Liver (tissue), 9 donors: ENCODE measurements around the gene UGT1A7. TPM values are rescaled to one million over a fixed set of nuclear protein-coding genes. Genes with fewer than 3 reads are reported as not detected.
A peak's percentile ranks its signal among the peaks of the same experiment; 100 is the strongest.

Experiments
- DNase-seq: peaks from one replicate; pipeline ENCODE4 v3.0.0-alpha.2; 2017; ENCODE audit warnings: low spot score
- H3K27ac ChIP-seq, 2 donors: one replicate each; pipeline ENCODE4 v1.7.0; 2013; ENCODE audit warnings: inconsistent platforms in 2 of 2, low read length in 2 of 2, control low read depth in 1 of 2, low read depth in 1 of 2, mild to moderate bottlenecking in 1 of 2
- H3K27me3 ChIP-seq, 4 donors: one replicate each; pipeline versions ENCODE4 v1.6.1 to v1.7.0; 2013; ENCODE audit warnings: low read length in 3 of 4, inconsistent platforms in 1 of 4, mild to moderate bottlenecking in 1 of 4, moderate library complexity in 1 of 4; ENCODE audit not compliant: control insufficient read depth in 4 of 4, insufficient read depth in 4 of 4
- H3K36me3 ChIP-seq, 4 donors: one replicate each; pipeline versions ENCODE4 v1.6.1 to v1.7.0; 2013; ENCODE audit warnings: low read length in 3 of 4, mild to moderate bottlenecking in 3 of 4, low read depth in 1 of 4, moderate library complexity in 1 of 4; ENCODE audit not compliant: control insufficient read depth in 4 of 4, insufficient read depth in 3 of 4
- H3K4me1 ChIP-seq, 4 donors: one replicate each; pipeline versions ENCODE4 v1.6.1 to v1.7.0; 2013; ENCODE audit warnings: low read length in 3 of 4, mild to moderate bottlenecking in 3 of 4, moderate library complexity in 1 of 4; ENCODE audit not compliant: control insufficient read depth in 4 of 4, insufficient read depth in 4 of 4
- H3K4me3 ChIP-seq, 3 donors: one replicate each; pipeline versions ENCODE4 v1.6.1 to v1.7.0; 2013; ENCODE audit warnings: low read length in 3 of 3, control low read depth in 1 of 3, low read depth in 1 of 3, mild to moderate bottlenecking in 1 of 3
- H3K9ac ChIP-seq, 2 donors: one replicate each; pipeline ENCODE4 v1.7.0; 2013; ENCODE audit warnings: low read length in 2 of 2, mild to moderate bottlenecking in 2 of 2, moderate library complexity in 2 of 2, control low read depth in 1 of 2, low read depth in 1 of 2
- H3K9me3 ChIP-seq, 4 donors: one replicate each; pipeline versions ENCODE4 v1.6.1 to v1.7.0; 2013; ENCODE audit warnings: low read length in 3 of 4; ENCODE audit not compliant: control insufficient read depth in 4 of 4
- EGR1 ChIP-seq, 2 donors: IDR thresholded peaks; 2 replicates each; pipeline ENCODE4 v1.6.1; 2016 to 2018; ENCODE audit warnings: antibody characterized with exemption in 2 of 2, low read depth in 2 of 2
- FOXA1 ChIP-seq: IDR thresholded peaks from 2 replicates; pipeline ENCODE4 v1.6.1; 2016; ENCODE audit warnings: antibody characterized with exemption
- FOXA2 ChIP-seq: IDR thresholded peaks from 2 replicates; pipeline ENCODE4 v1.6.1; 2016; ENCODE audit warnings: antibody characterized with exemption
- GABPA ChIP-seq, 2 donors: IDR thresholded peaks in 1 of 2; conservative IDR thresholded peaks in 1 of 2; 2 replicates each; pipeline ENCODE4 v1.6.1; 2016; ENCODE audit warnings: antibody characterized with exemption in 2 of 2, mild to moderate bottlenecking in 1 of 2, moderate library complexity in 1 of 2
- HNF4A ChIP-seq, 2 donors: conservative IDR thresholded peaks; 2 replicates each; pipeline ENCODE4 v1.6.1; 2016; ENCODE audit warnings: antibody characterized with exemption in 2 of 2, mild to moderate bottlenecking in 2 of 2
- HNF4G ChIP-seq: IDR thresholded peaks from 2 replicates; pipeline ENCODE4 v1.6.1; 2016; ENCODE audit warnings: antibody characterized with exemption
- JUND ChIP-seq, 2 donors: IDR thresholded peaks; 2 replicates each; pipeline ENCODE4 v1.6.1; 2016; ENCODE audit warnings: antibody characterized with exemption in 2 of 2
- NR2F2 ChIP-seq: IDR thresholded peaks from 2 replicates; pipeline ENCODE4 v1.6.1; 2016; ENCODE audit warnings: antibody characterized with exemption
- RAD21 ChIP-seq, 2 donors: IDR thresholded peaks; 2 replicates each; pipeline ENCODE4 v1.6.1; 2016; ENCODE audit warnings: antibody characterized with exemption in 2 of 2, mild to moderate bottlenecking in 2 of 2
- RXRA ChIP-seq, 2 donors: IDR thresholded peaks; 2 replicates each; pipeline ENCODE4 v1.6.1; 2017 to 2018; ENCODE audit warnings: antibody characterized with exemption in 2 of 2, mild to moderate bottlenecking in 1 of 2
- SP1 ChIP-seq: IDR thresholded peaks from 2 replicates; pipeline ENCODE4 v1.6.1; 2018; ENCODE audit warnings: antibody characterized with exemption, mild to moderate bottlenecking
- YY1 ChIP-seq: IDR thresholded peaks from 2 replicates; pipeline ENCODE4 v1.6.1; 2016; ENCODE audit warnings: antibody characterized with exemption, mild to moderate bottlenecking
- WGBS: extraction: QIAGEN DNeasy Blood & Tissue Kit; methylation state at CpG from one replicate; pipeline ENCODE4 v1.1.7; 2013; 5-methylcytosine and 5-hydroxymethylcytosine counted together
- polyA plus RNA-seq, 2 donors: library from polyadenylated mRNA; stranded (reverse) in 1 of 2; unstranded in 1 of 2; fragments of 200-250 nt in 1 of 2; fragments of >200 nt in 1 of 2; fragmentation: Nextera tagmentation in 1 of 2; extraction: Ambion mirVana in 1 of 2; gene quantifications; one replicate each; pipeline versions ENCODE4 v1.2.1 to v1.2.3, GENCODE V29; 2013 to 2015
- total RNA-seq, 2 donors: library from RNA; depleted of rRNA; stranded (reverse); fragments of >200 nt; gene quantifications; one replicate each; pipeline ENCODE4 v1.2.3, GENCODE V29; 2014
- TF ChIP-seq, protein P1 (sequence below): IDR thresholded peaks from 2 replicates; pipeline ENCODE4 v1.6.1; 2016; ENCODE audit warnings: antibody characterized with exemption
- TF ChIP-seq, protein P2 (sequence below): IDR thresholded peaks from 2 replicates; pipeline ENCODE4 v1.6.1; 2016; ENCODE audit warnings: antibody characterized with exemption
- TF ChIP-seq, protein P3 (sequence below): IDR thresholded peaks from 2 replicates; pipeline ENCODE4 v1.6.1; 2016; ENCODE audit warnings: antibody characterized with exemption, mild to moderate bottlenecking
- TF ChIP-seq, protein P4 (sequence below): IDR thresholded peaks from 2 replicates; pipeline ENCODE4 v1.6.1; 2016; ENCODE audit warnings: antibody characterized with exemption
- donor health status: healthy.
- donor health status: healthy.
- donor health status: healthy.
- donor health status: healthy.
- donor health status: healthy.

The UGT1A7 gene
- total and polyA plus RNA-seq, 4 donors, result 0.02 to 2.2 (median 0.38) TPM; not detected in 1

DNA sequence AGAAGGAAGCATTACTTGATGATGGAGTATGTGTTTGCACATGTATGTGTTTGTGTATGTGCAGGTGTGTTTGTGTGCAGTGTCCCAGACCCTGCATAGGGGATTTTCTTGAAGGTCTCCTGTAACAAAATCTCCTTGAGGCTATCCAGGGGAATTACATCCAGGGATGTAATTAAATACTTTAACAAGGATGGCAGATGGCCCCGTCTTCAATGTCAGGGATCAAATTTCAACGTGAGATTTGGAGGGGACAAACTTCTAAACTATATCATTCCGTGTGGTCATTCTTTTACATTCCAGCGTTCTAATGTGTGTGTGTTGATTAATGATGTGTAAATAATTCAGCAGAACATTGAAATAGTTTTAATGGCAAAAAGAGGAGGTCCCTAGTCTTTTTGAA is 6.7 kb upstream of the UGT1A7 start:
- Histone ChIP-seq H3K9me3 (no peaks in the 10 kb centered on the region), H3K9ac (peak overlapping the region in 1 of 2 donors; percentile 28), H3K27ac (no peak overlapping the region), H3K36me3 (no peaks in the 10 kb centered on the region), H3K4me1 (peaks cover 4 to 36% (median 22%) of the 10 kb centered on the region in 4 donors), H3K4me3 (peak overlapping the region in 2 of 3 donors; percentile 5 to 50), H3K27me3 (no peaks in the 10 kb centered on the region)
- DNase-seq, result no peak
- WGBS, result 64% methylated on average over 4 of the region's 4 CpGs
- TF ChIP-seq, protein P1, sequence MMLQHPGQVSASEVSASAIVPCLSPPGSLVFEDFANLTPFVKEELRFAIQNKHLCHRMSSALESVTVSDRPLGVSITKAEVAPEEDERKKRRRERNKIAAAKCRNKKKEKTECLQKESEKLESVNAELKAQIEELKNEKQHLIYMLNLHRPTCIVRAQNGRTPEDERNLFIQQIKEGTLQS, result no peak
- TF ChIP-seq YY1 (no peak), GABPA (IDR thresholded peaks at IDR 0.05 in 1 of 2, conservative IDR thresholded peaks at IDR 0.05 in 1 of 2) (no peak), EGR1 (IDR thresholded peaks at IDR 0.05; ENCODE audit: low read depth in 2 of 2) (no peak), SP1 (no peak), NR2F2 (no peak), RXRA (IDR thresholded peaks at IDR 0.05) (no peak), FOXA2 (no peak), JUND (IDR thresholded peaks at IDR 0.05) (no peak)

DNA sequence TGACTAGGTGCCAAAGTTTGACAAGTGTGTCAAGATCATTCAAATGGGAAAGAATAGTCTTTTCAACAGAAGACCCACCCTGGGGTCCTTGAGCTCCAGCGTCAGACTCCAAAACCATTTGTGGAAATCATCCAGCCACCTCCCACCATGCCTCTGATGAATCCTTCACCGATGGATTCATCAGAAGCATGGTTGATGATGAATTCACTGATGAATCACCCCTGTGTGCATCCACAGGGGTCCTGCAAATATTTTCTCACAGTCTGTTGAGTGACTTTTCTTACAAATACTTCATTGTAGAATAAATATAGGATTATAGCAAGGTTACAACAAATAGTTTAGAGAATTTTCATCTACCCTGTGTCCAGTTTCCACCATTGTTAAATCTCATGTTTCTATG is 5.7 kb upstream of the UGT1A7 start:
- TF ChIP-seq, protein P2, sequence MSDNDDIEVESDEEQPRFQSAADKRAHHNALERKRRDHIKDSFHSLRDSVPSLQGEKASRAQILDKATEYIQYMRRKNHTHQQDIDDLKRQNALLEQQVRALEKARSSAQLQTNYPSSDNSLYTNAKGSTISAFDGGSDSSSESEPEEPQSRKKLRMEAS, result no peak
- TF ChIP-seq, protein P3, sequence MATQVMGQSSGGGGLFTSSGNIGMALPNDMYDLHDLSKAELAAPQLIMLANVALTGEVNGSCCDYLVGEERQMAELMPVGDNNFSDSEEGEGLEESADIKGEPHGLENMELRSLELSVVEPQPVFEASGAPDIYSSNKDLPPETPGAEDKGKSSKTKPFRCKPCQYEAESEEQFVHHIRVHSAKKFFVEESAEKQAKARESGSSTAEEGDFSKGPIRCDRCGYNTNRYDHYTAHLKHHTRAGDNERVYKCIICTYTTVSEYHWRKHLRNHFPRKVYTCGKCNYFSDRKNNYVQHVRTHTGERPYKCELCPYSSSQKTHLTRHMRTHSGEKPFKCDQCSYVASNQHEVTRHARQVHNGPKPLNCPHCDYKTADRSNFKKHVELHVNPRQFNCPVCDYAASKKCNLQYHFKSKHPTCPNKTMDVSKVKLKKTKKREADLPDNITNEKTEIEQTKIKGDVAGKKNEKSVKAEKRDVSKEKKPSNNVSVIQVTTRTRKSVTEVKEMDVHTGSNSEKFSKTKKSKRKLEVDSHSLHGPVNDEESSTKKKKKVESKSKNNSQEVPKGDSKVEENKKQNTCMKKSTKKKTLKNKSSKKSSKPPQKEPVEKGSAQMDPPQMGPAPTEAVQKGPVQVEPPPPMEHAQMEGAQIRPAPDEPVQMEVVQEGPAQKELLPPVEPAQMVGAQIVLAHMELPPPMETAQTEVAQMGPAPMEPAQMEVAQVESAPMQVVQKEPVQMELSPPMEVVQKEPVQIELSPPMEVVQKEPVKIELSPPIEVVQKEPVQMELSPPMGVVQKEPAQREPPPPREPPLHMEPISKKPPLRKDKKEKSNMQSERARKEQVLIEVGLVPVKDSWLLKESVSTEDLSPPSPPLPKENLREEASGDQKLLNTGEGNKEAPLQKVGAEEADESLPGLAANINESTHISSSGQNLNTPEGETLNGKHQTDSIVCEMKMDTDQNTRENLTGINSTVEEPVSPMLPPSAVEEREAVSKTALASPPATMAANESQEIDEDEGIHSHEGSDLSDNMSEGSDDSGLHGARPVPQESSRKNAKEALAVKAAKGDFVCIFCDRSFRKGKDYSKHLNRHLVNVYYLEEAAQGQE, result no peak
- no peak for TF ChIP-seq NR2F2
- TF ChIP-seq RXRA (IDR thresholded peaks at IDR 0.05), result no peak
- no peak for TF ChIP-seq HNF4G
- 83% methylated on average over 2 of the region's 2 CpGs for WGBS
- no peaks in the 10 kb centered on the region for H3K27me3 ChIP-seq
- H3K4me1 ChIP-seq, result peaks cover 4 to 27% (median 20%) of the 10 kb centered on the region in 4 donors
- no peak overlapping the region for H3K27ac ChIP-seq
- H3K9ac ChIP-seq, result no peak overlapping the region
- H3K9me3 ChIP-seq, result no peaks in the 10 kb centered on the region
- no peak overlapping the region for H3K4me3 ChIP-seq
- no peaks in the 10 kb centered on the region for H3K36me3 ChIP-seq
- no peak for DNase-seq

DNA sequence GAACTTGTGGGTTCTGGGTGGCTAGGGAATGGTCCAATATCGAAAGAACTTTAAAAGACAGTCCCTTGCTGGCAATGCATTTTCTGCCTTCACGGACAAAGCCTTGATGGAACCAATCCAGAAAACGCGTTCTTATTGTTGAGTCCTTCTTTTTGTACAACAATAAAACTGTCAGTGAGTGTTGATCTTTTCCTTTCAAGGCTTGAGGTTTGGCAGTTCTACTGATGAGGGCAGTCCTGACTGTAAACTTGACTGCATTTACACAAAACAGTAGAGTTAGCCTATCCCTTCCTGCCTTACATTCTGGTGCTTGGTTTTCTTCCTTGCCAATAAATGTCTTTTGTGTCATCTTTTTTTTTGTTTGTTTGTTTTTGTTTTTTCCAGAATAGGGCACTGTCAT is 2.5 kb upstream of the UGT1A7 start:
- Histone ChIP-seq H3K36me3 (no peaks in the 10 kb centered on the region), H3K9me3 (no peaks in the 10 kb centered on the region), H3K27me3 (no peaks in the 10 kb centered on the region), H3K4me1 (peaks cover 5 to 23% (median 10%) of the 10 kb centered on the region in 4 donors), H3K27ac (no peak overlapping the region), H3K9ac (no peak overlapping the region), H3K4me3 (no peak overlapping the region)
- WGBS, result 84% methylated on average over 4 of the region's 4 CpGs
- no peak for DNase-seq
- TF ChIP-seq RXRA (IDR thresholded peaks at IDR 0.05) (no peak), HNF4G (no peak), HNF4A (conservative IDR thresholded peaks at IDR 0.05) (no peak), RAD21 (IDR thresholded peaks at IDR 0.05) (no peak), JUND (IDR thresholded peaks at IDR 0.05) (no peak), YY1 (no peak), FOXA1 (no peak)
- TF ChIP-seq, protein P3, result no peak
- TF ChIP-seq, protein P4, sequence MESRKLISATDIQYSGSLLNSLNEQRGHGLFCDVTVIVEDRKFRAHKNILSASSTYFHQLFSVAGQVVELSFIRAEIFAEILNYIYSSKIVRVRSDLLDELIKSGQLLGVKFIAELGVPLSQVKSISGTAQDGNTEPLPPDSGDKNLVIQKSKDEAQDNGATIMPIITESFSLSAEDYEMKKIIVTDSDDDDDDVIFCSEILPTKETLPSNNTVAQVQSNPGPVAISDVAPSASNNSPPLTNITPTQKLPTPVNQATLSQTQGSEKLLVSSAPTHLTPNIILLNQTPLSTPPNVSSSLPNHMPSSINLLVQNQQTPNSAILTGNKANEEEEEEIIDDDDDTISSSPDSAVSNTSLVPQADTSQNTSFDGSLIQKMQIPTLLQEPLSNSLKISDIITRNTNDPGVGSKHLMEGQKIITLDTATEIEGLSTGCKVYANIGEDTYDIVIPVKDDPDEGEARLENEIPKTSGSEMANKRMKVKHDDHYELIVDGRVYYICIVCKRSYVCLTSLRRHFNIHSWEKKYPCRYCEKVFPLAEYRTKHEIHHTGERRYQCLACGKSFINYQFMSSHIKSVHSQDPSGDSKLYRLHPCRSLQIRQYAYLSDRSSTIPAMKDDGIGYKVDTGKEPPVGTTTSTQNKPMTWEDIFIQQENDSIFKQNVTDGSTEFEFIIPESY, result no peak
- TF ChIP-seq, protein P1, result no peak
